ENCODE measurements around the gene CTRL.
"Not testable (repeated sequence)": the region's sequence is repeated elsewhere in the genome, so short reads cannot be mapped to it uniquely, and the experiment has no call there.

CTRL gene

GRCh38 chr16:67941469-67942199 is 10.0 kb upstream of the CTRL start:
- DNase-seq (ENCODE audit: low read depth, low spot score) = no peak

GRCh38 chr16:67940446-67941089 is 8.9 kb upstream of the CTRL start:
- DNase-seq (ENCODE audit: low read depth, low spot score) = no peak

GRCh38 chr16:67939507-67940445 is 8.1 kb upstream of the CTRL start:
- no peak for DNase-seq (ENCODE audit: low read depth, low spot score)

GRCh38 chr16:67937713-67938112 is 6.1 kb upstream of the CTRL start:
- DNase-seq (ENCODE audit: low read depth, low spot score) = not testable (repeated sequence)

- peak; percentile 67 for DNase-seq (ENCODE audit: low read depth, low spot score)
Observed at GRCh38 chr16:67936880-67937605, 5.4 kb upstream of the CTRL start.

GRCh38 chr16:67936124-67936879 is 4.6 kb upstream of the CTRL start, which contains the start of gene PSMB10:
Gene PSMB10 (minus strand): TSS chr16:67936850. CDS start chr16:67936749, 101 bp downstream.
- DNase-seq (ENCODE audit: low read depth, low spot score) = no peak

- DNase-seq (ENCODE audit: low read depth, low spot score) = peak; percentile 91
Observed at GRCh38 chr16:67935402-67936123, 3.9 kb upstream of the CTRL start.

- DNase-seq (ENCODE audit: low read depth, low spot score) = no peak
Observed at GRCh38 chr16:67935101-67935401, 3.4 kb upstream of the CTRL start.

- DNase-seq (ENCODE audit: low read depth, low spot score) = no peak
Observed at GRCh38 chr16:67934306-67935100, 2.8 kb upstream of the CTRL start.

GRCh38 chr16:67933805-67934204 is 2.1 kb upstream of the CTRL start:
- no peak for DNase-seq (ENCODE audit: low read depth, low spot score)

GRCh38 chr16:67932462-67932840 is 789 bp upstream of the CTRL start:
- DNase-seq (ENCODE audit: low read depth, low spot score) = no peak

GRCh38 chr16:67930678-67931211 is 917 bp downstream of the CTRL start:
- DNase-seq (ENCODE audit: low read depth, low spot score) = no peak

- no peak for DNase-seq (ENCODE audit: low read depth, low spot score)
Observed at GRCh38 chr16:67930191-67930590, 1.5 kb downstream of the CTRL start.

GRCh38 chr16:67928561-67929364 is 2.9 kb downstream of the CTRL start:
- DNase-seq (ENCODE audit: low read depth, low spot score) = peak; percentile 50

GRCh38 chr16:67928147-67928546 is 3.5 kb downstream of the CTRL start:
- DNase-seq (ENCODE audit: low read depth, low spot score) = no peak

GRCh38 chr16:67927131-67927941 is 4.3 kb downstream of the CTRL start:
- no peak for DNase-seq (ENCODE audit: low read depth, low spot score)

GRCh38 chr16:67926181-67926750 is 5.4 kb downstream of the CTRL start:
- no peak for DNase-seq (ENCODE audit: low read depth, low spot score)

Data from activated CD4-positive, CD25-positive, alpha-beta regulatory T cell treated with anti-CD3 and anti-CD28 coated beads, Interleukin-2, amount 50 U/mL, for 16 hours (primary cell).